ENCODE measurements around the gene HSD3B7. TPM values are rescaled to one million over a fixed set of nuclear protein-coding genes. Genes with fewer than 3 reads are reported as not detected.
"Not testable (repeated sequence)": the region's sequence is repeated elsewhere in the genome, so short reads cannot be mapped to it uniquely, and the experiment has no call there.

The HSD3B7 gene
- total RNA-seq, 1 donor from 2014 or later = 26.4 TPM

DNA sequence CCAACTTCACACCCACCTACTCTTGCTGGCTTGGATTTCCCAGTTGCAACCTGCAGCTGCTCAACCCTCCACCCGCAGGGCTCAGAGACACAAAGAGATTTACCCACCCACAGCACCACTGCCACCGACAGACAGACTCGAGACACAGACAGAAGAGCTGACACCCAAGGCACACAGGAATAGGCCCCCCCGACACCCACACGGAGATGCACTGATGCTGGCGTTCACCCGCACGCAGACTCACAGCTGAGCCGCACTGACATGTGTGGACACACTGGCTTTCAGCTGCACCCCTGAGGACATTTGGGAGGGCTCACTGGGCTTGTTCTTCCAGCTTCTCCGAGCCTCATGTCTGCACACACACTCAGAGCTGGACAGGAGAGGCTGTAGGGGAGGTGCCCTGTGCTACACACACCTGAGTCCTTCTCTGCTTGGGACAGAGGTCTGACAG lies 17.3 kb downstream of the HSD3B7 start:
- DNase-seq = no peak

DNA sequence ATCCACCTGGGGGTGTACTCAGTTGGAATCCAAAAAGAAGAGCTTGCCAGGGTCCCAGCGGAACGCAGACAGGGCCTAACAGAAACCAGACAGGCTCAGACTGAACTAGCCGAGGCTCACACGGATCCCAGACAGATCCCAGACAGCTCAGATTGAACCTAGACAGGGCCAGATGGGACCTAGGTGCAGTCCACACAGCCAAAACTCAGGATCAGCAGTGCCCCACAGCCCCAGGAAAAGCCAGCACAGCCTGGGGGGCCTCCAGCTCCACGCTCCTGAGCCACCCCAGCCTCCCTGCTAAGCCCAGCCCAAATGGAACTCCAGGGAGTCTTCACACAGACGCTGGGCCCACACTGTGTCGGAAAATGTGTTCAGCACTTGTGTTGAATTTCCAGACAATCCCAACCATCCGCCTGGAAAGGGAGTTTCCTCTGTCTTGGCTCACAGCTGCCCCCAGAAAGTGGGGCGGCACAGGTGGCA lies 17.9 kb downstream of the HSD3B7 start:
- DNase-seq = no peak

DNA sequence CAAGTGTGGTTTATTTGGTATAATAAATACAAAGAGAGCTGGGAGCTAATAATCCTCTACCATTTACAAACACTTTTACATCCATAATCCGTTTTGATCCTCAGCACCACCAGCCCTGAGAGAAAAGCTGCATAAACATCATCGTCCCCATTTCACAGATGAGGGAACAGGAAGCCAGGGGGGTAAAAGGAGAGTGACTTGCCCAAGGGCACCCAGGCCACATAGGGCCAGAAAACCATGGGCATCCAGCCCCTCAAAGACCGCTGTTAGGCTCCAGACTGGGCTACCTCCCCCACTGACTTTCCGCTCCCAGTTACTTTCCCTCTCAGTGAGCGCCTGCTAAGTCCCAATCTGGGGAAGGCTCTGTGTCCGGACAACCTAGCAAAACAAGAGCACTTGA lies 18.7 kb downstream of the HSD3B7 start:
- DNase-seq = no peak

DNA sequence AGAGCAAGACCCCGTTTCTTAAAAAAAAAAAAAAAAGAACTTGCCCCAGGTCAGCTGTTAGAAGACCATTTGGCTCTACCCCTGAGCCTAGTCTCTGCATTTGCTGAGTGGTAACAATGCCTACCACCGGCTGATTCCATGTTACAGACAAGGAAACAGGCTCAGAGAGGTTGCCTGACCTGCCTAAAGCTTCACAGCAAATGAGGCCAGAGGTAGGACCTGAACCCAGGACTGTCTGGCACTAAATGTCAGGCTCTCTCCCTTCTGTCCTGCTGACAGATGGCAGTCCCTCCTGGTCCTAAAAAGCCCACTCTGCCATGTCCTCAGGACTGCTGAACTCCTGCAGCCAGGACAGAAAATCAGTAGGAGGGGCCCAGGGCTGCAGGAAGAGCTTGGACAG lies 19.7 kb downstream of the HSD3B7 start:
- no peak for DNase-seq

DNA sequence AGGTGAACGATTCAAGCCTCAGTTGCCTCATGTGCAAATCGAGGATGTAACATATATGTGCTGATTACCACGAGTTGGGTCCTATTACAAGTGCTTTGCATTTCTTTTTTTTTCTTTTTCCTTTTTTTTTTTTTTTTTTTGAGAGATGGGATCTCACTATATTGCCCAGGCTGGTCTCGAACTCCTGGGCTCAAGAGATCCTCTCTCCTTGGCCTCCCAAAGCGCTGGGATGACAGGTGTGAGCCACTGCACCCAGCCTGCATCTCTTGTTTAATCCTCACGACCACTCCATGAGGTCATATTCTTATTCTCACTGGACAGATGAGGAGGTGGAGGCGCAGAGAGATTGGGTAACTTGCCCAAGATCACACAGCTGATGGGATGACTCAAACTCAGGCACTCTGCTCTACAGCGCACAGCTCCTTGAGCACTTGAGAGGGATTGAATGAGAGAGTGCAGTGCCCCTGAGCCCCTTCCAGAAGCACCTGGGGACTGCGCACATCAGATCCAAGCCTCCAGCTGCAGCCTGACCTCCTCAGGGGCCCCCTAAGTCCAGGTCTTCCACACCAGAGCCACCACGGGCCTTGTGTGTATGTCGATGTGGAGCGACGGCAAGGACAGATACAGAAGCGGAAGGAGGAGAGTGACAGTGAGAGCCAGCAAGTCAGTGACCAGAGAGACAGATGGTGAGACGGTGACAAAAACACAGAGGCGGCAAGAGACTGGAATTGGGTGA lies 20.5 kb downstream of the HSD3B7 start:
- DNase-seq = no peak

DNA sequence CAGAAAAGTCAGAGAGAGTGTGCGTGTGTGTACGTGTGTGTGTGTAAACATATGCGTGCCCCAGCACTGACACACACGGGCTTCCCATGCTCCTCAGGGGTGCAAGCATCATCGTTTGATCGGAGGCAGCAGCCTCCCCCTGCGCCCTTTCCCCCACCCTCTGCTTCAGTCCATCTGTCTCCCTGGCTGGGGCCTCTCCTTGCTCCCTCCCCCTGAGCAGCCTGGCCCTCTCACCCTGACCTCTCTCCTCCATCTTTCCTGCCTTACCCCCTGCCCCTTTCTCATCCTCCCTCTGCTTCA lies 21.0 kb downstream of the HSD3B7 start:
- DNase-seq = no peak

DNA sequence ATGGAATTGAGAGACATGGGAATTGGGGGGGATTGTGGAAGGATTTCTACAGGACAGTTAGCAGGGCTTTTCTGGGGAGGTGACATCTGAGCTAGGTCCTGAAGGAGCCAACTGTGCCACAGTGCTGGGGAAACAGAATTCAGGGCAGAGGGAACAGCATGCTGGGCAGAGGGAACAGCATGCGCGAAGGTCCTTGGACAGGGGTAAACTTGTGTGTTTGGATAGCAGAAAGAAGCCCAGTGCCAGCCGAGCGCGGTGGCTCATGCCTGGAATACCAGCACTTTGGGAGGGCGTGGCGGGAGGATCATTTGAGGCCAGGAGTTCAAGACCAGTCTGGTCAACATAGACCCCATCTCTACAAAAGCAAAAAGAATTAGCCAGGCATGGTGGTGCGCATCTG lies 21.6 kb downstream of the HSD3B7 start:
- no peak for DNase-seq

DNA sequence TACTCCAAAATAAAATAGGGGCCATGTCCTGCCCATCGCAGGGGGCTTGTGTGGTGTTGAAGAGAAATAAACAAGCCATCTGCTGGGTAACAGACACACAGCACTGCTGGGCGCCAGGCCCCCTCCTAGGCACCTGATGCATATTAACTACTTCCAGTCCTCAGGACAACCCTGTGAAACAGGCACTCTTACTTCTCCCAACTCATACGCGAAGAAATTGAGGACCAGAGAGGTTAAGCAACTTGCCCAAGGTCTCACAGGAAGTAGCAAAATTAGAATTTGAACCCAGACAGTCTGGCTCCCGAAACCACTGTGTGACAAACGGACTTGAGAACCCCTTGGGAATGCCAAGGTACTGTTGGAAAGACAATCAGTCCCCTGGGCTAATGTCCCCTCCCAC lies 22.7 kb downstream of the HSD3B7 start:
- DNase-seq = no peak

DNA sequence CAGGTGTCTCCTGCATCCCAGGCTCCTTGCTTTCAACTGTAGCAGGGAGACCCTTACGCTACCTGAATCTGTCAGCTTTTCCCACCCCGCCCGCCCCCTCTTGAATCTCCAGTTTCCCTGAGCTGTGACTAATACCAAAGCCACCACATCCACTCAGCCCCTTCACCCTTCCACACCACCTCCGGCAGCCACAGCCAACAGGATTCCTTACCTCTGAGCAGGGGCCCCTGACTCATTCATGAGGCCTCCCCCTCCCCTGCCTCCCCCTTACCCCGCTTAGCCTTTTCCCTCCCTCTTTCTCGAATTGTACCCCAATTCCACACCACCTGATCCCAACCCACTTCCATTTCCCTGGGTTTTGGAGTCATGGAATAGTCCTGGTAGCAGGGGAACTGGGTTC lies 23.1 kb downstream of the HSD3B7 start:
- DNase-seq = no peak

DNA sequence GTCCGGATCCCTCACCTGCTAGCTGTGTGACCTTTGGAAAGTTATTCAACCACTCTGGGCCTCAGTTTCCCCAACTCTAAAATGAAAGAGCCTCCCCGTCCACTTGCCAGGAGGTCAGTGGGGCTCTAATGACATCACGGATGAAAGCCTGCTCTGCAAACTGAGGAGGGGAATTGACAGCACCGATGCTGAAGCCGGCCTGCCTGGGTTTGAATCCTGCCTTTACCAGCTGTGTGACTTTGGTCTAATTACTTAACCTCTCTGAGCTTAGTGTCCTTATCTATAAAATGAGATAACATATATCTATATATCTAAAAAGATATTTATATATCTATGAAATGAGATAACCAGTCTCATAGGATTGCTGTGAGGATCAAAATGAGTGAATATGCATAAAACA lies 23.5 kb downstream of the HSD3B7 start:
- DNase-seq = no peak

DNA sequence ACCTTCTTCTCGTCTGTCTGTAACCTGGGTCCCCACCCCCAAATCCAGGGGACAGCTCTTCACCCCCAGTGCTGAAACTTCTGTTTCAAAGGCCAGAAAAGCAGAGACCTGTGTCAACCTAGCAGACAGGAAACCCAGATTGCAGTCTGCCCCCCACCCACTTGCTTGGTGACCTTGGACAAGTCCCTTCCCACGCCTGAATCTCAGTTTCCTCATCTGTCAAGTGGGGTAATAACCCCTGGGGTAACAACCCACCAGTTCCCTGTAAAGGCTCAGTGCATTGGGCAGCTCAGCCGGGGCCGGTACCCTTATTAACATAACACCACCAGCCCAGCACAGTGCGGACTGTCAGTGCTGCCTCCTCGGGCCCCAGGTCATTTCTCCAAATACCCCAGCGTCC lies 24.1 kb downstream of the HSD3B7 start:
- DNase-seq = no peak

DNA sequence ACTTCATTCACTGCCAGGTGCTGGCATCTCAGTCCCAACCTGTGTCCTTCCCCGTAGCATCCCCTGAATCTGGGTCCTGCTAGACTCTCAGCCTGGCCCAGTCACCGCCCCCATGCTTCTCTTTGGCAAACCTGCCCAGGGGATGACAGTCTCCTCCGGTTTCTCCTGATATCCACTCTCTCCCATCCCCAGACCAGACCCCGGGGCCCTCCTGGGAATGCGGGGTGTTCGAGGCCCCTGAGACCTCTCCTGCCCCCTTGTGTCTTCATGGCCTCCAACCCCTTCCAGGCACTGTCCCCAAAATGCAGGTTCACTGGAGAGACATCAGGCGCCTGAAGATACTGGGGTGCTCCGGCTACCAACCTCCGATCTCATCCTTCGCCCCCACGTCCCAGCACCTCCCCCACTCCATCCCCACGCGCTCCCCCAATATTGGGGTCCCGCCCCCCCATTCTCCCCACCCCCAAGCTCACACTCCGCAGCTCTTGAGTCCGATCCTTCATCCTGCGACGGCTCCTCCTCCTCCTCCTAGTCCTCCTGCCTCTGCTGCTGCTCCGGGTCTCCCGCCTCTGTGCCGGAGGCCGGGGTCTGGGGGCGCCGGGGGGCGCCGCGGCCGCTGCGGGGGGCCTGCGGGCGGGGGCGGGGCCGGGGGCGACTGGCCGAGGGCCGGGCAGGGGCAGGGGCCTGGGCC lies 25.0 kb downstream of the HSD3B7 start:
- no peak for DNase-seq

DNA sequence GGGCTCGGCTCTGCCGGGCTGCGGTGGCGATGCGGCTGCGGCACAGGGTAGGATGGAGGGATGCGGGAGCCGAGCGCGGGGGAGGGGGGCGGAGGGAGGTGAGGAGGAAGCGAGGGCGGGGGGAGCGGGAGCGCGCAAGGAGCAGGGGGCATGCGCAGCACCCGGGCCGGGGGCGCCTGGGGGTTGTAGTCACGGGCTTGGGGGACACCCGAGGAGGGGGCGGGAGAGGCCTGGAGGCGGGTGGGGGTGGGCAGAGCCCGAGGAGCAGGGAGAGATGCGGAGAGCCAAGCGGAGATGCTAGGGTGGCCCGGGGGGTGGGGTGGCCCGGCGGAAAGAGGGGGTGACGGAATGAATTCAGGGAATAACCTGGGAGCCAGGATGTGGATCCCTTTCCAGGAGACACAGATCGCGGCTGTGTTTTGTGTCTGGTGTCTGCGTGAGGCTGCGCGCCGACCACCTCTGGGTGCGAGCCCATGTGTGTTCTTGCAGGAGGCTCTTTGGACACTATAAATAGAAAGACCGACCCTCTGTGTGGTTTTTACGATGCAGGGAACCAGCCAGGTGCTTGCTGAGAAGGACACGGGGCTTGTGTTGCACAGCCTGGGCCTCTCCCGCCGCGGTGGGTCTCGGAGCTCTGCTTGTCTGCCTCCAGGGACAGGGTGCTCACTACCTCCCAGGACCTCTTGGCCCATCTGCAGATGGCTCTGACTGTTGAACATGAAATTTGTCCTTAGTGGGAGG lies 25.7 kb downstream of the HSD3B7 start, which contains the start of gene STX1B:
STX1B (minus strand) TSS at position 54 of the 741 bp plus-strand sequence. CDS start 242 bp downstream, outside the sequence.
- no peak for DNase-seq

DNA sequence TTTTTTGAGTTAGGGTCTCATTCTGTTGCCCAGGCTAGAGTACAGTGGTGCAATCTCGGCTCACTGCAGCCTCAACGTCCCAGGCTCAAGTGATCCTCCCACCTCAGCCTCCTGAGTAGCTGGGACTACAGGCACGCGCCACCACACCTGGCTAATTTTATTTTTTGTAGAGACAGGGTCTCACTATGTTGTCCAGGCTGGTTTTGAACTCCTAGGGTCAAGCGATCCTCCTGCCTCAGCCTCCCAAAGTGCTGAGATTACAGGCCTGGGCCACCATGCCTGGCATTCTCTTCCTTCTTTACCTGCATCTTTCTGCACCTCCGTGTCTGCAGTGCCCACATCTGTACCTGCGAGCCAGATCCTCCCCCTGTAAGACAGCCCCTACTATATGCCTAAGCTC lies 26.8 kb downstream of the HSD3B7 start:
- not testable (repeated sequence) for DNase-seq

DNA sequence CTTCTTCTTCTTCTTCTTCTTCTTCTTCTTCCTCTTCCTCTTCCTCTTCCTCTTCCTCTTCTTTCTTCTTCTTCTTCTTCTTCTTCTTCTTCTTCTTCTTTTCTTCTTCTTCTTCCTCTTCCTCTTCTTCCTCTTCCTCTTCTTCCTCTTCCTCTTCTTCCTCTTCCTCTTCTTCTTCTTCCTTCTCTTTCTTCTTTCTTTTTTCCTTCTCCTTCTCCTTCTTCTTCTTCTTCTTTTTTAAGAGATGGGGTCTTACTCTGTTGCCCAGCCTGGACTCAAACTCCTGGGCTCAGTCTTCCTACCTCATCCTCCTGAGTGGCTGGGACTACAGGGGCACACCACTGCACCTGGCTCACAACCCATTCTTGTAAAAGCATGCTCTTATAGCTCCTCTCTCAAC lies 28.3 kb downstream of the HSD3B7 start:
- not testable (repeated sequence) for DNase-seq

DNA sequence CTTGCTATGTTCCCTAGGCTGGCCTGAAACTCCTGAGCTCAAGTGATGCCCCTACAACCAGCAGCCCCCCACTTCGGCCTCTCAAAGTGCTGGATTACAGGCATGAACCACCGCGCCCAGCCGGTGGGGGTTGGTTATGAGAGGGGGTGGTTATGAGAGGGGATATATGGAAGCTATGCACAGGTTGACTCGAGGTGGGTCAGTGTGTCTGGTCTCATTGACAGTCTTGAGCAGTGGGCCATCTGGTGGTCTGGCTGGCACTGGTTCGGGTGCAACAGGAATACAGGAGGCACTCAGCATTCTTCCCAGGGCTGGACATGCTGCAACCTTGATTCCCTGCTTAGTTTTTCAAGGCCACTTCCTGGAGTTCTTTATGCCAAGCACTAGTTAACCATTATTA lies 31.0 kb downstream of the HSD3B7 start:
- no peak for DNase-seq

DNA sequence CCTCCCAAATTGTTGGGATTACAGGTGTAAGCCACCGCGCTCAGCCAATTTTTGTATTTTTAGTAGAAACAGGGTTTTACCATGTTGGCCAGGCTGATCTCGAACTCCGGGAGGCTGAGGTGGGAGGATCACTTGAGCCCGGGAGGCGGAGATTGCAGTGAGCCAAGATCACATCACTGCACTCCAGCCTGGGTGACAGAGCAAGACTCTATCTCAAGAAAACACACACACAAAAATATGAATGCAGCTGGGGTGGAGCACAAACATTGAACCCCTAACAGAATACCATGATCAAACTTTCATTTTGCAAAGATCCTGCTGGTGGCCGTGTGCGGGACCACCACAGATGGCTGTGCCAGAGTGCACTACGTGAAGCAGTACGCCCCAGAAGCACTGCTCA lies 32.7 kb downstream of the HSD3B7 start:
- not testable (repeated sequence) for DNase-seq

DNA sequence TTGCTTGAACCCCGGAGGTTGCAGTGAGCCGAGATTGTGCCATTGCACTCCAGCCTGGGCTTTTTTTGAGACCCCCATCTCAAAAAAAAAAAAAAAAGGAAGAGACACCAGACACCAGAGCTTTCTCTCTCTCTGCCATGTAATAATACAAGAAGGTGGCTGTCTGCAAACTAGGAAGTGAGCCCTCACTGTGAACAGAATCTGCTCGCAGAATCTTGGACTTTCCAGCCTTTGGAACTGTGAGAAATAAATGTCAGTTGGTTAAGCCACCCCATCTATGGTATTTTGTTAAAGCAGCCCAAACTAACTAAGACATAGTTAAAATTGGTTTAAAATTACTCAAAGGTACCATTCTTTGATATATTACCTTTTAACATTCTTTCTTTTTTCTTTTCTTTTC lies 35.5 kb downstream of the HSD3B7 start:
- DNase-seq = no peak

DNA sequence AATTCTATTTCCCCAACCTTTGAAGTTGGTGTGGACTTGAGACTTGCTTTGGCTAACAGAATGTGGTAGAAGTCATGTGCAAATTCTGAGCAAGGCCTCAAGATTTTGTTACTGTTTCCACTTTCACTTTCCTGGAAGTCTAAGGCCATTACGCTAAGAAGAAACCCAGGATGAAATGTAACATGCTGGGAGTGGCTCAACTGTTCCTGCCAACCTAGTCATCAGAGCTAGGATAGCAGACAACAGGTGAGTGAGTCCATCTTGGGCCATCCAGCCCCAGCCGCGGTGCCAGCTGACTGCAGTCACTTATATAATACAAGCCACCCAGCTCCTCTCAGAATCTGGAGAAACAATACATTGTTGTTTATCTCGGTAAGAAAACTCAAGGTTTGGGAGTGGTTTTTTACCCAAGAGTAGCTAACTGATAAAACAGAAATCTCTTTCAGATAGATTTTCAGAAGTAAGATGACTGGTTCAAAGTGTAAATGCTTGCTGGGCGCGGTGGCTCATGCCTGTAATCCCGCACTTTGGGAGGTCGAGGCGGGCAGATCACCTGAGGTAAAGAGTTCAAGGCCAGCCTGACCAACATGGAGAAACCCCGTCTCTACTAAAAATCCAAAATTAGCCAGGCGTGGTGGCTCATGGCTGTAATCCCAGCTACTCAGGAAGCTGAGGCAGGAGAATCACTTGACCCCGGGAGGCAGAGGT lies 37.7 kb downstream of the HSD3B7 start:
- no peak for DNase-seq

DNA sequence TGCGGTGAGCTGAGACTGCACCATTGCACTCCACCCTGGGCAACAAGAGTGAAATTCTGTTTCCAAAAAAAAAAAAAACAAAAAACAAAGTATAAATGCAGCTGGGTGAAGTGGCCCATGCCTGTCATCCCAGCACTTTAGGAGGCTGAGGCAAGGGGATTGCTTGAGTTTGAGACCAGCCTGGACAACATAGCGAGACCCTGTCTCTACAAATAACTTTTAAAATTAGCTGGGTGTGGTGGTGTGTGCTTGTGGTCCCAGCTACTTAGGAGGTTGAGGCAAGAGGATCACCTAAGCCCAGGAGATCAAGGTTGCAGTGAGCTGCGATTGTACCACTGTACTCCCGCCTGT lies 38.2 kb downstream of the HSD3B7 start:
- DNase-seq = no peak

DNA sequence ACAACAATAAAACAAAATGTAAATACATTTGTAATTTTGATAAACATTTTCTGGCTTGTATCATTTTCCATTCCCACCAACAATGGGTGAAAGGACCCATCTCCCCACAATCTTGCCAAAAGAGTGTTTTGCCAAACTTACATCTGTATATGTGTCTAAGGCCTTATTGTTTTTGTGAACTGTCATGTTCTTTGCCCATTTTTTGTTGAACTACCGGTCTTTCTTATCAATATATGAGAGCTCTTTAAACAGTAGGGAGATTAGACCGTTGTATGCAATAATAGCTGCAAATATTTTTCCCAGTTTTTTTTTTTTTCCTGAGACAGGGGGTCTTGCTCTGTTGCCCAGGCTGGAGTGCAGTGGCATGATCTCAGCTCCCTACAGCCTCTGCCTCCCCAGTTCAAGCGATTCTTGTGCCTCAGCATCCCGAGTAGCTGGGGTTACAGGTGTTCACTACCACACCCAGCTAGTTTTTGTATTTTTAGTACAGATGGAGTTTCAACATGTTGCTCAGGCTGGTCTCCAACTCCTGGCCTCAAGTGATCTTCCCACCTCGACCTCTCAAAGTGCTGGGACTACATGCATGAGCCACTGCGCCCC lies 38.7 kb downstream of the HSD3B7 start:
- no peak for DNase-seq

DNA sequence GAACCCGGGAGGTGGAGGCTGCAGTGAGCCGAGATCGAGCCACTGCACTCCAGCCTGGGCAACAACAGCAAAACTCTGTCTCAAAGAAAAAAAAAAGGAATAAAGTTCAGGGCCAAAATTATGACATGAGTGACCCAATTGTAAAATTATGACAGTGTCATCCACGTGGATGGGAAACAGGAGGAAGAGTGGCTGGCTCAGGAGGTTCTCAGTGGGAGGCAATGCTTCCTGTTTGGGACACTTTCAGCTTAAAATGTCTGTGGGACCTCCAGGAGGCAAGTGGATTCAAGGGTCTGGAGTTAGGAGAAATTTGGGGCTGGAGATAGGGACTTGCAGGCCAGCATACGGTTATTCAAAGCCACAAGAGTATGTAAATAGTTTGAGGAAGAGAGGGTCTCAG lies 40.3 kb downstream of the HSD3B7 start:
- DNase-seq = no peak

DNA sequence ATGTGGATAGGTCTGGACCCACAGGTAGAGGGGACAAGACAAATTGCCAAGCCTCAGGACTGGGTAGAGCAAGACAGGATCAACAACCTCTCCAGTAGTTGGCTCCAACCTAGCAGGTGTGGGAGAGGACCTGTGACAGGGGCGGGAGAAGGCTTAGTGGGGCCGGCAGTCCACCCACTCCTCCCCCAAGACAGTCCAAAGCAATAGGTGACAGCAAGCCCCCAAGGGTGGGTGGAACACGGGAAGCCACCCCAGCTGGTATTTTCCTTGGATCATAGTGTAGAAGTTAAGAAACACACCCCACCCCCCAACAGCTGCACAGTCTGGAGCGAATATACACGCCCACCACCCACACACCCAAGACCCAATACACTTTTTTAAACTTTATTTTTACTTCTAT lies 44.3 kb downstream of the HSD3B7 start:
- DNase-seq = no peak
